Transverse colon (tissue), 4 donors: ENCODE data around the gene EZH1.

ENCODE experiments used
- CTCF ChIP-seq, 5 experiments: fragments of 200-600 bp in 3 of 5; fragments of 450-650 bp in 2 of 5; sonication (generic) in 3 of 5; IDR thresholded peaks; 1 replicate in 2 of 5; 2 replicates in 3 of 5; pipeline ENCODE4 v1.5.1; 2016 to 2017; ENCODE audit warnings: antibody characterized with exemption in 5 of 5, inconsistent platforms in 3 of 5, mild to moderate bottlenecking in 2 of 5, moderate library complexity in 1 of 5
- POLR2A ChIP-seq: fragments of 450-650 bp; IDR thresholded peaks from one replicate; pipeline ENCODE4 v1.6.1; 2016; ENCODE audit warnings: antibody characterized with exemption, mild to moderate bottlenecking, moderate library complexity
- POLR2AphosphoS5 ChIP-seq, 3 donors: sonication (generic); formaldehyde crosslinking; IDR thresholded peaks; one replicate each; pipeline ENCODE4 v1.6.1; 2016; ENCODE audit warnings: antibody characterized with exemption in 3 of 3

- TF ChIP-seq CTCF (IDR thresholded peaks at IDR 0.05) (no peak), POLR2AphosphoS5 (IDR thresholded peaks at IDR 0.05) (no peak), POLR2A (no peak)
Measured at GRCh38 chr17:42748202-42748907, 3.5 kb upstream of the EZH1 start.
